ENCODE data around the gene NCKAP5L. TPM values are rescaled to one million over a fixed set of nuclear protein-coding genes. Genes with fewer than 3 reads are reported as not detected.

NCKAP5L gene
- total and polyA plus RNA-seq, 2 of the 8 experiments (the other 6 are each of a cell fraction or from before 2014, with no cell fraction given) = 9.4 to 27.9 TPM

- no peak overlapping the region for H3K4ac ChIP-seq (replicated peaks; ENCODE audit: insufficient read length, low read depth, low read length)
- no peak overlapping the region for H2BK12ac ChIP-seq (ENCODE audit: low read depth, low read length)
- no peak overlapping the region for H2BK5ac ChIP-seq (ENCODE audit: low read depth, low read length)
- H3K56ac ChIP-seq (replicated peaks; ENCODE audit: insufficient read length, low read depth, low read length) = no peak overlapping the region
- peaks cover 17% of the 10 kb centered on the region; the same call in 1 of the 2 replicates for H3K79me1 ChIP-seq (ENCODE audit: low read depth, low read length)
- H2BK120ac ChIP-seq (replicated peaks; ENCODE audit: low read depth, low read length) = no peak overlapping the region
- no peak overlapping the region for H3K14ac ChIP-seq (ENCODE audit: insufficient read length)
- H3K4me1 ChIP-seq (replicated peaks in 1 of 4; ENCODE audit: control insufficient read depth in 3 of 4, insufficient read depth in 4 of 4, low read length in 3 of 4) = peaks cover 12 to 32% (median 19%) of the 10 kb centered on the region in 4 experiments
- no peak overlapping the region for H2AK5ac ChIP-seq (ENCODE audit: low read depth, low read length)
- no peak overlapping the region for H2BK20ac ChIP-seq (ENCODE audit: low read length)
- no peaks in the 10 kb centered on the region for H3K27me3 ChIP-seq (replicated peaks in 1 of 4; ENCODE audit: control insufficient read depth in 3 of 4, extremely low read depth in 1 of 4, insufficient read depth in 3 of 4, low read length in 3 of 4)
- no peak overlapping the region for H3K4me3 ChIP-seq (ENCODE audit: extremely low read depth in 1 of 4, insufficient read depth in 2 of 4, low read depth in 3 of 4, low read length in 4 of 4)
- peaks cover 0 to 4% (median 0%) of the 10 kb centered on the region in 4 experiments; a peak in 2 of 8 replicates for H3K36me3 ChIP-seq (ENCODE audit: control insufficient read depth in 2 of 4, insufficient read depth in 4 of 4, low read length in 3 of 4)
- H3K79me2 ChIP-seq (ENCODE audit: control insufficient read depth in 1 of 2, insufficient read depth in 2 of 2, low read length in 2 of 2) = peaks cover 8 to 55% of the 10 kb centered on the region in 2 experiments; a peak in 3 of 4 replicates
- no peak overlapping the region for H3K23ac ChIP-seq (ENCODE audit: insufficient read length)
- H4K8ac ChIP-seq (ENCODE audit: extremely low read depth, insufficient read depth, low read length) = no peak overlapping the region
- H3K9ac ChIP-seq (replicated peaks in 1 of 4; ENCODE audit: extremely low read depth in 1 of 4, low read depth in 3 of 4, low read length in 3 of 4) = no peak overlapping the region
- H4K91ac ChIP-seq (replicated peaks; ENCODE audit: insufficient read length, low read length) = no peak overlapping the region
- H4K20me1 ChIP-seq (replicated peaks in 1 of 2; ENCODE audit: control insufficient read depth in 1 of 2, insufficient read depth in 2 of 2, low read length in 2 of 2) = peaks cover 15 to 27% of the 10 kb centered on the region in 2 experiments
- H2AFZ ChIP-seq (ENCODE audit: low read length) = no peak overlapping the region
- peaks cover 12% of the 10 kb centered on the region for H3K23me2 ChIP-seq (ENCODE audit: low read depth, low read length)
- no peaks in the 10 kb centered on the region for H3K9me3 ChIP-seq (ENCODE audit: insufficient read depth in 2 of 2, low read depth in 1 of 2, low read length in 1 of 2)
- ChIA-PET POLR2A (ENCODE audit: partially characterized antibody) (interaction anchor here (0.6 to 0.8 kb wide), 2 partner anchors 77 to 236 kb away, joined by 3 read pairs; no protein-coding TSS in a partner anchor), CTCF (ENCODE audit: partially characterized antibody) (interaction anchor here (0.6 to 6.0 kb wide), 7 partner anchors 15 to 529 kb away, joined by 3 to 30 read pairs (median 4); partner anchors contain the start of gene PRPH)
- H3K27ac ChIP-seq (ENCODE audit: low read depth, low read length) = no peak overlapping the region
- no peak overlapping the region for H2BK15ac ChIP-seq (ENCODE audit: low read length)
- no peak overlapping the region for H3K18ac ChIP-seq (ENCODE audit: extremely low read depth, low read length)
- no peak overlapping the region for H4K5ac ChIP-seq (ENCODE audit: insufficient read length, low read depth, low read length)
- FAIRE-seq (no peak), DNase-seq (ENCODE audit: low read depth in 1 of 2, low spot score in 2 of 2) (no peak)
- WGBS, 2 experiments (ENCODE audit: extremely low coverage in 1 of 2, insufficient coverage in 1 of 2, insufficient read length in 1 of 2, insufficient replicate concordance in 2 of 2, low coverage in 1 of 2, low lambda C conversion rate in 2 of 2, missing lambda C conversion rate in 1 of 2) = 90% methylated on average over 6 of the region's 6 CpGs; no CpG with 5 or more reads in 1 of the 2 experiments
- H3K4me2 ChIP-seq (ENCODE audit: insufficient read depth in 1 of 2, low read depth in 2 of 2, low read length in 2 of 2) = no peak overlapping the region
- no peak for TF ChIP-seq GABPA (IDR thresholded peaks at IDR 0.05; ENCODE audit: borderline replicate concordance, insufficient read depth, low read length)
- TF ChIP-seq TAF7 (optimal IDR thresholded peaks at IDR 0.05; ENCODE audit: borderline replicate concordance, low read depth, low read length) = no peak
- no peak for TF ChIP-seq NRF1 (IDR thresholded peaks at IDR 0.05; ENCODE audit: low read depth, low read length)
- no peak for TF ChIP-seq NANOG (IDR thresholded peaks at IDR 0.05; ENCODE audit: insufficient read depth, low read depth, low read length, poor library complexity, severe bottlenecking)
- no peak for TF ChIP-seq ASH2L (IDR thresholded peaks at IDR 0.05; ENCODE audit: low read length)
- no peak for TF ChIP-seq SP4 (IDR thresholded peaks at IDR 0.05; ENCODE audit: low read length)
- TF ChIP-seq ATF3 (IDR thresholded peaks at IDR 0.05; ENCODE audit: insufficient read depth, low read depth, low read length) = no peak
- TF ChIP-seq POLR2AphosphoS5 (IDR thresholded peaks at IDR 0.05; ENCODE audit: low read depth, low read length) = no peak
- no peak for TF ChIP-seq SP1 (IDR thresholded peaks at IDR 0.05; ENCODE audit: low read depth, low read length)
- no peak for TF ChIP-seq CEBPB (IDR thresholded peaks at IDR 0.05; ENCODE audit: low read depth, low read length)
- no peak for TF ChIP-seq BCL11A (IDR thresholded peaks at IDR 0.05; ENCODE audit: low read depth in 2 of 2, low read length in 2 of 2)
Observed at GRCh38 chr12:49823951-49824350, 4.3 kb downstream of the NCKAP5L start.

Measured in H1 (cell line).